GM12878 (cell line): Measurements from ENCODE around the gene PRRC2A. TPM values are rescaled to one million over a fixed set of nuclear protein-coding genes. Genes with fewer than 3 reads are reported as not detected.

ENCODE experiments used
- ATF7 ChIP-seq: fragments of 450-650 bp; IDR thresholded peaks from 2 replicates; pipeline ENCODE4 v1.6.1; 2016; ENCODE audit warnings: low read depth, mild to moderate bottlenecking
- DPF2 ChIP-seq: fragments of 450-650 bp; IDR thresholded peaks from 2 replicates; pipeline ENCODE4 v1.6.1; 2017; ENCODE audit warnings: mild to moderate bottlenecking
- E2F8 ChIP-seq: fragments of 450-650 bp; IDR thresholded peaks from 2 replicates; pipeline ENCODE4 v1.6.1; 2018; ENCODE audit warnings: mild to moderate bottlenecking, low read depth, moderate library complexity; ENCODE audit not compliant: partially characterized antibody
- ETV6 ChIP-seq, 2 experiments: fragments of 450-650 bp in 1 of 2; IDR thresholded peaks in 1 of 2; conservative IDR thresholded peaks in 1 of 2; 2 replicates each; pipeline ENCODE4 v1.6.1; 2014; ENCODE audit warnings: antibody characterized with exemption in 1 of 2, borderline replicate concordance in 1 of 2, low read depth in 1 of 2, mild to moderate bottlenecking in 1 of 2, moderate library complexity in 1 of 2
- FOXM1 ChIP-seq: IDR thresholded peaks from 2 replicates; pipeline ENCODE4 v1.6.1; 2012; ENCODE audit warnings: low read depth, mild to moderate bottlenecking, inconsistent platforms, low read length, moderate library complexity
- HCFC1 ChIP-seq: fragments of 150-350 bp; IDR thresholded peaks from 2 replicates; pipeline ENCODE4 v1.6.1; 2014; ENCODE audit warnings: low read length
- LARP7 ChIP-seq: fragments of 450-650 bp; IDR thresholded peaks from 2 replicates; pipeline ENCODE4 v1.6.1; 2017; ENCODE audit warnings: mild to moderate bottlenecking
- MEF2B ChIP-seq: fragments of 450-650 bp; IDR thresholded peaks from 2 replicates; pipeline ENCODE4 v1.6.1; 2018; ENCODE audit warnings: mild to moderate bottlenecking, moderate library complexity; ENCODE audit not compliant: partially characterized antibody, poor library complexity, severe bottlenecking
- MXI1 ChIP-seq: fragments of 150-350 bp; IDR thresholded peaks from 2 replicates; pipeline ENCODE4 v1.6.1; 2011; ENCODE audit warnings: low read depth, mild to moderate bottlenecking, inconsistent platforms, low read length, improper control_type of control experiment
- MYB ChIP-seq: fragments of 150-350 bp; IDR thresholded peaks from 2 replicates; pipeline ENCODE4 v1.6.1; 2014; ENCODE audit warnings: mild to moderate bottlenecking, low read depth, low read length, borderline replicate concordance
- PML ChIP-seq: IDR thresholded peaks from 2 replicates; pipeline ENCODE4 v1.6.1; 2012; ENCODE audit warnings: low read length, inconsistent platforms
- POU2F2 ChIP-seq: IDR thresholded peaks from 3 replicates; pipeline ENCODE4 v1.6.1; 2011; ENCODE audit warnings: low read depth, mild to moderate bottlenecking, low read length, borderline replicate concordance
- RCOR1 ChIP-seq: conservative IDR thresholded peaks from 2 replicates; pipeline ENCODE4 v1.6.1; 2012; ENCODE audit warnings: low read depth, low read length, improper control_type of control experiment
- SIX5 ChIP-seq: IDR thresholded peaks from 2 replicates; pipeline ENCODE4 v1.6.1; 2011; ENCODE audit warnings: mild to moderate bottlenecking, low read depth, low read length, moderate library complexity; ENCODE audit not compliant: severe bottlenecking
- TCF12 ChIP-seq: IDR thresholded peaks from 2 replicates; pipeline ENCODE4 v1.6.1; 2011; ENCODE audit warnings: low read depth, mild to moderate bottlenecking, low read length
- TCF7 ChIP-seq: IDR thresholded peaks from 2 replicates; pipeline ENCODE4 v1.6.1; 2014; ENCODE audit warnings: antibody characterized with exemption, borderline replicate concordance
- ZNF207 ChIP-seq: fragments of 450-650 bp; IDR thresholded peaks from 2 replicates; pipeline ENCODE4 v1.6.1; 2014; ENCODE audit warnings: antibody characterized with exemption, mild to moderate bottlenecking, borderline replicate concordance
- ZNF687 ChIP-seq: fragments of 450-650 bp; IDR thresholded peaks from 2 replicates; pipeline ENCODE4 v1.6.1; 2017; ENCODE audit warnings: mild to moderate bottlenecking, moderate library complexity
- polyA plus RNA-seq, 11 experiments: library from polyadenylated mRNA; depleted of rRNA in 4 of 11; unstranded in 6 of 11; stranded (reverse) in 5 of 11; fragments of >200 nt; fragmentation: Nextera tagmentation in 4 of 11; fragmentation: Illumina TruSeq in 1 of 11; extraction: Ambion mirVana in 4 of 11; extraction: Trizol in 1 of 11; gene quantifications; 1 replicate in 1 of 11; 2 replicates in 10 of 11; pipeline versions ENCODE4 v1.2.1 to v1.2.3, GENCODE V29; 2011 to 2016; ENCODE audit warnings: inconsistent platforms in 2 of 11, missing spikeins in 2 of 11, low read depth in 1 of 11
- total RNA-seq, 4 experiments: library from RNA; depleted of rRNA in 3 of 4; stranded (reverse); fragments of >200 nt in 3 of 4; fragmentation: Illumina TruSeq in 1 of 4; extraction: Trizol in 1 of 4; gene quantifications; 2 replicates each; pipeline versions ENCODE4 v1.2.1 to v1.2.3, GENCODE V29; 2013 to 2021
- TF ChIP-seq, protein P1 (sequence below): fragments of 450-650 bp; IDR thresholded peaks from 2 replicates; pipeline ENCODE4 v1.6.1; 2016; ENCODE audit warnings: mild to moderate bottlenecking
- TF ChIP-seq, protein P2 (sequence below): IDR thresholded peaks from 2 replicates; pipeline ENCODE4 v1.6.1; 2011; ENCODE audit warnings: mild to moderate bottlenecking, low read depth, low read length, moderate library complexity; ENCODE audit not compliant: insufficient replicate concordance

The PRRC2A gene
- total and polyA plus RNA-seq, 10 of the 15 experiments (the other 5 are each of a cell fraction or from before 2014, with no cell fraction given), result 0.40 to 244 (median 61.3) TPM

DNA sequence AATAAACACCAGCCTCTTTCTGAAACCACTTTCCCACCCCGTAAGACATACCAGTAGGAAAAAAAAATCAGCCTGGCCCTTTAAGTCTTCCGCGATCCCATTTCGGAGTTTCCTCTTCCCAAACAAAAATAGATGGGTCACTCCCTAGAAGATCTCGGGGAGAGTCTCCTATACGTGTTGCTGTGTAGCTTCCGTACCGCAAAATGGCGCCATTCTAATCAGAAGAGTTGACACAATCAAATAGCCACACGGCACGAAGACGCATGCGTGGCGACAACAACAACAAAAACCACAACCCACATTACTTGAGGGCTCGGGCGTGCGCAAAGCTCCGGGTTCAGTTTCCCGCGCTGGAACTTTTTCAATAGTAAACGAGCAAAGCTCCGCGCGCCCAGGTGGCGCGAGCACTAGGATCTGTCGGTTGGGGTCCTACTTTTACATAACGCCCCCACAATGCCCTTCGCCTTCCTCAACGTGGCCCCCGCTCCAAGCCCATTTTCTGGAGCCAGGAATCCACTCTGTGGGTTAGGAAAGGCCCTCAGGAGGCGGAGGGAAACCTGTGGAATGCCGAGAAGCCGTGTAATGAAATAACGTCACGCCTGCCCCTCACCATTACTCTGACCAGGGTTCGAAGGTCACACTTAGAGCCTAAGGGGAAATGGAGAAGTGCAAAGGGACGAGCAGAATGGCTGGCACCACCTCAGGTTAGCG is 44.4 kb downstream of the PRRC2A start, which contains the start of gene GPANK1 (continued):
- peak; percentile 46 for TF ChIP-seq ATF7
- TF ChIP-seq DPF2, result no peak
- TF ChIP-seq LARP7, result no peak
- peak; percentile 40; the same call in 1 of the 3 replicates for TF ChIP-seq POU2F2
- no peak for TF ChIP-seq MYB
- peak; percentile 27; the same call in 1 of the 2 replicates for TF ChIP-seq TCF12
- 0 out of 2 replicates have a peak, but pooled peaks have one; percentile 33 for TF ChIP-seq TCF7
- no peak for TF ChIP-seq ETV6 (conservative IDR thresholded peaks at IDR 0.05 in 1 of 2, IDR thresholded peaks at IDR 0.05 in 1 of 2; ENCODE audit: borderline replicate concordance in 1 of 2, low read depth in 1 of 2)
- TF ChIP-seq ZNF687, result 0 out of 2 replicates have a peak, but pooled peaks have one; percentile 27
- TF ChIP-seq SIX5, result peak; percentile 28
- peak; percentile 92; the same call in 1 of the 2 replicates for TF ChIP-seq RCOR1
- peak; percentile 26 for TF ChIP-seq MEF2B
- 0 out of 2 replicates have a peak, but pooled peaks have one; percentile 50 for TF ChIP-seq FOXM1
- peak; percentile 97 for TF ChIP-seq E2F8
- peak; percentile 58; the same call in 1 of the 2 replicates for TF ChIP-seq MXI1
- 0 out of 2 replicates have a peak, but pooled peaks have one; percentile 46 for TF ChIP-seq ZNF207
- TF ChIP-seq, protein P1, sequence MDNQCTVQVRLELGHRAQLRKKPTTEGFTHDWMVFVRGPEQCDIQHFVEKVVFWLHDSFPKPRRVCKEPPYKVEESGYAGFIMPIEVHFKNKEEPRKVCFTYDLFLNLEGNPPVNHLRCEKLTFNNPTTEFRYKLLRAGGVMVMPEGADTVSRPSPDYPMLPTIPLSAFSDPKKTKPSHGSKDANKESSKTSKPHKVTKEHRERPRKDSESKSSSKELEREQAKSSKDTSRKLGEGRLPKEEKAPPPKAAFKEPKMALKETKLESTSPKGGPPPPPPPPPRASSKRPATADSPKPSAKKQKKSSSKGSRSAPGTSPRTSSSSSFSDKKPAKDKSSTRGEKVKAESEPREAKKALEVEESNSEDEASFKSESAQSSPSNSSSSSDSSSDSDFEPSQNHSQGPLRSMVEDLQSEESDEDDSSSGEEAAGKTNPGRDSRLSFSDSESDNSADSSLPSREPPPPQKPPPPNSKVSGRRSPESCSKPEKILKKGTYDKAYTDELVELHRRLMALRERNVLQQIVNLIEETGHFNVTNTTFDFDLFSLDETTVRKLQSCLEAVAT, result peak; percentile 53
- peak; percentile 54 for TF ChIP-seq HCFC1
- TF ChIP-seq, protein P2, sequence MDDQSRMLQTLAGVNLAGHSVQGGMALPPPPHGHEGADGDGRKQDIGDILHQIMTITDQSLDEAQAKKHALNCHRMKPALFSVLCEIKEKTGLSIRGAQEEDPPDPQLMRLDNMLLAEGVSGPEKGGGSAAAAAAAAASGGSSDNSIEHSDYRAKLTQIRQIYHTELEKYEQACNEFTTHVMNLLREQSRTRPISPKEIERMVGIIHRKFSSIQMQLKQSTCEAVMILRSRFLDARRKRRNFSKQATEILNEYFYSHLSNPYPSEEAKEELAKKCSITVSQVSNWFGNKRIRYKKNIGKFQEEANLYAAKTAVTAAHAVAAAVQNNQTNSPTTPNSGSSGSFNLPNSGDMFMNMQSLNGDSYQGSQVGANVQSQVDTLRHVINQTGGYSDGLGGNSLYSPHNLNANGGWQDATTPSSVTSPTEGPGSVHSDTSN, result no peak
- TF ChIP-seq PML, result peak; percentile 75; the same call in 1 of the 2 replicates
